ENCODE results near the gene METTL27.
"Not testable (repeated sequence)": the region's sequence is repeated elsewhere in the genome, so short reads cannot be mapped to it uniquely, and the experiment has no call there.

Gene METTL27

DNA sequence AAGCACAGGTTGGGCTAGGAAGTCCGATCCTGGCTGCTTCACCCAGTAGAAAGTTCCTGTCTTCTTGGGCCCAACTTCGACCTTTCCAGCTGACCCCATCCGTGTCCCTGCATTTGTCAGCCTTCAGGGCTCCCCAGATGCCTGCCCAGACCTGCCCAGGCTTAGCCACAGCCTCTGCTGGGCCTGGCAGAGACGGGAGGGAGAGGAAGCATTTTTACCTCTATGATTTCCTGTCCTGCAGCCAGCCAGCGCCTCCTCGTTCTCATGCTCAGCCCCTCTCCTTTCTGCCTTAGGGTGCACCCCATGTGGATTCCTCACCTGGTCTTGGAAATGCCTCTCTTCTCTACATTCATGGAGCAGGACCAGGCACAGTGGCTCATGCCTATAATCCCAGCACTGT is 3.7 kb downstream of the METTL27 start:
- DNase-seq: no peak

- DNase-seq: not testable (repeated sequence)
These were observed 5.1 kb downstream of the METTL27 start for GRCh38 chr7:73837167-73837566.

- no peak for DNase-seq
These were observed 7.6 kb downstream of the METTL27 start for GRCh38 chr7:73834626-73835191.

DNA sequence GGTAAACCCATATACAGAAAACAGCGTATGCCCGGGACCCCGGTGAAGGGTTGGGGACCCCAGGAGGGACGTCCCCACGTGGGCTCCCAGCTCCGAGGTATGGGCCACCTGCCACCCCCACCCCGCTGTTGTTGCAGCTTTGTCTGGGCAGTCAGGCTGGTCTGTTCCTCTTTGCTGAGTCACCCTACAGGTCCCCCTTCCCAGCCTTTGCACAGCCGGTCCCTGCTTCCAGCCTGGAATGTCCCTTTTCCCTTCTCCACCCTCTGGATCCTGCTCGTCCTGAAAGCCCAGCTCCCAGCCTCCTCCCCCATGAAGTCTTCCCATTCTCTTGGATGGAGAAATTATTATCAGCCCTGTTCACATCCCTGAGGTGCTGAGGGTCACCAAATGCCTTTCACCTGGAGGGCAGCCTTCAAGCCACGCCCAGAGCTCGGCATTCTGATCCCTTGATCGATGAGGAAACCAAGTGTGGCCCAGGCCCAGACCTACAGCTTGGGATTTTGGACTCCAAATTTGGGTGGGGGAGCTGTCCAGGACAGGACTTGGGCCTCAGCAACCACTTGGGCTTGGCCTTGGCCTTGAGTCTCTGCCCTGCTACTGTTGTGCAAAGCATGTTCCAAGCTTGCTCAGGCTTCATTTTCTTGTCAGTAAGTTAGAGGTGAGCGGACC is 8.9 kb downstream of the METTL27 start:
- no peak for DNase-seq

DNA sequence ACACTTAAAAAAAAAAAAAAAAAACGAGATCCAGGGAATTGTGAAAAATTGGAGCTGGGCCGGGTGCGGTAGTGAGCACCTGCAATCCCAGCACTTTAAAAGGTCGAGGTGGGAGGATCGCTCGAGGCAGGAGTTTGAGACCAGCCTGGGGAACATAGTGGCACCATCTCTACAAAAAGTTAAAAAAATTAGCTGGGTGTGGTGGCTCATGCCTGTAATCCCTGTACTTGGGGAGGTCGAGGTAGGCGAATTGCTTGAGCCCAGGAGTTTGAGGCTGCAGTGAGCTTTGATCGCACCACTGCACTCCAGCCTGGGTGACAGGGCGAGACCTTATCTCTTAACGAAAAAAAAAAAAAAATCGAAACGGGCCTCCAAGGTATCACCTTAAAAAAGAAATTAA is 9.5 kb downstream of the METTL27 start:
- DNase-seq: no peak

DNA sequence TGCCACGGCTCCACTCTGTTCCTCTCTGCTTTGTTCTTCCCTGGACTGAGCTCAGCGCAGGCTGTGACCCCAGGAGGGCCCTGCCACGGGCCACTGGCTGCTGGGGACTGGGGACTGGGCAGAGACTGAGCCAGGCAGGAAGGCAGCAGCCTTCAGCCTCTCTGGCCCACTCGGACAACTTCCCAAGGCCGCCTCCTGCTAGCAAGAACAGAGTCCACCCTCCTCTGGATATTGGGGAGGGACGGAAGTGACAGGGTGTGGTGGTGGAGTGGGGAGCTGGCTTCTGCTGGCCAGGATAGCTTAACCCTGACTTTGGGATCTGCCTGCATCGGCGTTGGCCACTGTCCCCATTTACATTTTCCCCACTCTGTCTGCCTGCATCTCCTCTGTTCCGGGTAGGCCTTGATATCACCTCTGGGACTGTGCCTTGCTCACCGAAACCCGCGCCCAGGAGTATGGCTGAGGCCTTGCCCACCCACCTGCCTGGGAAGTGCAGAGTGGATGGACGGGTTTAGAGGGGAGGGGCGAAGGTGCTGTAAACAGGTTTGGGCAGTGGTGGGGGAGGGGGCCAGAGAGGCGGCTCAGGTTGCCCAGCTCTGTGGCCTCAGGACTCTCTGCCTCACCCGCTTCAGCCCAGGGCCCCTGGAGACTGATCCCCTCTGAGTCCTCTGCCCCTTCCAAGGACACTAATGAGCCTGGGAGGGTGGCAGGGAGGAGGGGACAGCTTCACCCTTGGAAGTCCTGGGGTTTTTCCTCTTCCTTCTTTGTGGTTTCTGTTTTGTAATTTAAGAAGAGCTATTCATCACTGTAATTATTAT is 10.3 kb downstream of the METTL27 start:
- peak; percentile 92 for DNase-seq

DNA sequence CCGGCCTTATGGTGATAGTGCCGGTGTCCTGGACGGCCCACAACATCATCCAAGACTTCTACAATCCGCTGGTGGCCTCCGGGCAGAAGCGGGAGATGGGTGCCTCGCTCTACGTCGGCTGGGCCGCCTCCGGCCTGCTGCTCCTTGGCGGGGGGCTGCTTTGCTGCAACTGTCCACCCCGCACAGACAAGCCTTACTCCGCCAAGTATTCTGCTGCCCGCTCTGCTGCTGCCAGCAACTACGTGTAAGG is 10.8 kb downstream of the METTL27 start:
- no peak for DNase-seq

DNA sequence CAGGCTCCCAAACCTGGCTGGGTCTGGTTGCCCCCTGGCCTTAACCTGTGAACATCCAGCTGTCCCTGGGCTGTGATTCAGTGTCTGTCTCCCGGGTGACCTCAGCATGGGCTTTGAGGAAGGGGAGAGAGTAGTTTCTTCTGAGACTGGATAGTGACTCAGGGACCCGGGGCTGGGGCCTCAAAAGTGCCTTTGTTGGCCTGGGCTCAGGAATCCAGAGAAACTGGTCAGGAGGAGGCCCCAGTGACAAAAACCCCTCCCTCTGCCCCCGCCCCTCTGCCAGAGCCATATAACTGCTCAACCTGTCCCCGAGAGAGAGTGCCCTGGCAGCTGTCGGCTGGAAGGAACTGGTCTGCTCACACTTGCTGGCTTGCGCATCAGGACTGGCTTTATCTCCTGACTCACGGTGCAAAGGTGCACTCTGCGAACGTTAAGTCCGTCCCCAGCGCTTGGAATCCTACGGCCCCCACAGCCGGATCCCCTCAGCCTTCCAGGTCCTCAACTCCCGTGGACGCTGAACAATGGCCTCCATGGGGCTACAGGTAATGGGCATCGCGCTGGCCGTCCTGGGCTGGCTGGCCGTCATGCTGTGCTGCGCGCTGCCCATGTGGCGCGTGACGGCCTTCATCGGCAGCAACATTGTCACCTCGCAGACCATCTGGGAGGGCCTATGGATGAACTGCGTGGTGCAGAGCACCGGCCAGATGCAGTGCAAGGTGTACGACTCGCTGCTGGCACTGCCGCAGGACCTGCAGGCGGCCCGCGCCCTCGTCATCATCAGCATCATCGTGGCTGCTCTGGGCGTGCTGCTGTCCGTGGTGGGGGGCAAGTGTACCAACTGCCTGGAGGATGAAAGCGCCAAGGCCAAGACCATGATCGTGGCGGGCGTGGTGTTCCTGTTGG is 11.4 kb downstream of the METTL27 start, which contains the start of gene CLDN4:
CLDN4 (plus strand) TSS at position 316 of the 903 bp plus-strand sequence; CDS start at position 522, 206 bp downstream.
- DNase-seq: peak; percentile 79

DNA sequence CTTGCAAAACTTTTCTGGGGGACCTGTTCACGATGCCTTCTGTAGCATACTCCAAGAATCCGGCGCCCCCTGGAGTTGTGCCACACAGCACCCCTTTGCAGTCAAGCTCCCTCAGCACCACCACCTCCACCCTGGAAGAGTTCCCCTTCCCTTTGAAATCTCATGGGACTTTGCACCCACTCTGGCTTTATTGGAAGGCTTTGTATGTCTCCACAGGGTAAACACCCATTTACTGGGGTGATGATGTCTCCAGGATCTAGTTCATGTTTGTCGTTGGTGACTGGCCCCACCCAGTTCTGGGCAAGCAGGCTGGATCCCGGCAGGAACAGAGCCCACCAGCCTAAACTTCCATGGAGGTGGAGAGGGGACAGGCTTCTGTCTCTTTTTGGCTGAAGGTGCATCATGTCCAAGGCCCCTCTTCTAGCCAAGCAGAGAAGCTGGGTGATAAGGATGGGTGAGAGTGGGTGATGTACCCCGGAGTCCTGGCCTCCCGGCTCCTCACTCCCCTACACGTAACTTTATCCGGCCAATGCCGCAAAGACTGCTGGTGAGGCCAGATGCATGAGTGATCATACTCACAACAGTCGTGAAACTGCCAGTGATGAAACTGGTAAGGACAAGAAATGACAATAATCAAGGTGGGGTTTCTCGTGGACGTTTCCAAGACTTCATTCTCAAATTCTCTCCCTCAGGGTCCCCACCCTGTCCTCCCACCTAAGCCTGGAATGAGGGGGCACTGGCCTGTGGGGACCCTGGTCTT is 12.2 kb downstream of the METTL27 start:
- no peak for DNase-seq

DNA sequence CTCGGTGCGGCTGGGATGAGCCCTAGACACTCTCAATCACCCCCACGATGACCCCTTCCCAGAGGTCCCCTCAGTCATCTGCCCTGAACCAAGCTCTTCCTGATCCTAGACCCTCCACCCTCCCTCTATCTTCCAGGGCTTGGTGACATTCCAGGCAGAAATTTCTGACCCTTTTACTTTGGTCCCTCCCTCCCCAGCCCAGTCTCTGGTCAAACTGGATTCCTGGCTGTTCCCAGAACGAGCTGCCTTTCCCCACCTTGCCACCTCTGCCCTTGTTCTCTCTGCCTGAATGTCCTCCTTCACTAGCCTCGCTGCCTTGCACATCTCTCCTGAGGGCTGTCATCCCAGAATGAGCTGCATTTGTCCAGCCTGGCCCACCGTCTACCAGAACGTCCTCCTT is 12.8 kb downstream of the METTL27 start:
- DNase-seq: no peak

DNA sequence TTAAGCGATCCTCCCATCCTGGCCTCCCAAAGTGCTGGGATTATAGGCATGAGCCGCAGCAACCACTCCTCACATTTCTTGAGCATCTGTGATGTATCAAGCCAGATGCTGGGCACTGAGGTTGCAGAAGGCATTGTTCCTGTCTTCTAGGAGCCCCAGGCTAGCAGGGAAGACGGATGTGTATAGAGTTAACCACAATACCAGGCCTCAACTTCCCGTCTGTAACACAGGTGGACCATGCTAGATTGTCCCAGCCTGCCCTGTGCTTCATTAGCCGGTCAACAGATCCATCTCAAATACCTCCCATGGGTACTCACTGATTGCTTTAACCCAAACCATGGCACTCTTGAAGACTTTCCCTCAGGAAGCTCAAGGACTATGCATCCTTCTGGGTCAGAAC is 13.3 kb downstream of the METTL27 start:
- DNase-seq: no peak

DNA sequence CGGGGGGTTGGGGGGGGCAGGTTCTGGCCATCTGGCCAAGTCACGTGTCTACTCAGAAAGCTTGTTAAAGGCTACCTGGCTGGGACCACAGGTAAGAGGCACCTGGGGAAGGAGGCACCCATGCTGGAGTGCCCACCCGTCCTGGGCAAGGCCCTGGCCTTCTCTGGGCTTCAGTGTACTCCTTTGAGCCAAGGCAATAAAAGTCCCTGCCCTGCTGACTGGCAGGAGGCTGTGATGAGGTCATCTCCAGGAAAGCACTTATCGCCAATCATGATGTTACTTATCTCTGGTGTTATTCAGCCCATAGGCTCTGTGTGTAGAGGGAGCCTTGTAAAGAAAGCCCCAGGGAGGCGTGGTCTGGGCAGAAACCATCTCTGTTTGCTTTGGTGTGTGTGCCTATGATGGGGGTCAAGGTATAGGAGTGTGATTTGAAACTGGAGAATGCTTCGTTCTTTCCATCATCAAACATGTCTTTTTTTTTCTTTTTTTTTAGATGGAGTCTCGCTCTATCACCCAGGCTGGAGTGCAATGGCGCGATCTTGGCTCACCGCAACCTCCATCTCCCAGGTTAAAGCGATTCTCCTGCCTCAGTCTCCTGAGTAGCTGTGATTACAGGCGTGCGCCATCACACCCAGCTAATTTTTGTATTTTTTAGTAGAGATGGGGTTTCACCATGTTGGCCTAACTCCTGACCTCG is 14.1 kb downstream of the METTL27 start:
- no peak for DNase-seq

DNA sequence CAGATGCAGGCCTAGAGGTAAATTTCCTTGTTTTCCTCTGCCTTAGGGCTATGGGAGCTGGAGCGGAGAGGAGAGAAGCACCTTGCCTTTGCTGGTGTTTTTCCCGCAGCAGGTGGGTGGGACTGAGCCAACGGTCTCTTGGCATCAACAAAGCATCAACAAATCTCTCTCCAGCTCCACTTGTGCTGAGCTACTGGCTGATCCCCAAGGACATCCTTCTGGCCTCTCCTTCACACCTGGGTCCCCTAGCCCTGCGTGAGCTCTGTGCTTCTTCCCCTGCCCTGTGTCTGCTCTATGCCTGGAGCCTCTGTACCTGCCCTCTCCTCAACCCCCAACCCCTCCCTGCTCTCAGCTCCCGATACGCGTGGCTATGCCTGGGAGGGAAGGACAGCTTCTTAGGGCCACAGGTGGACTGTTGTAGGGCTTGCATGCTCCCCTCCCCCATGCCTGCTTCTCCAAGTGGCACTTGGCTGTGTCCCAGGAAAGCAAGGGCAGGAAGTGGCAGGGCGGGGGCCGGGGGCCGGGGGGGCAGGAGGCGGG is 14.7 kb downstream of the METTL27 start:
- DNase-seq: peak; percentile 97

- DNase-seq: no peak
These were observed 17.3 kb downstream of the METTL27 start for GRCh38 chr7:73824986-73825385.

- DNase-seq: no peak
These were observed 18.3 kb downstream of the METTL27 start for GRCh38 chr7:73823873-73824592.

DNA sequence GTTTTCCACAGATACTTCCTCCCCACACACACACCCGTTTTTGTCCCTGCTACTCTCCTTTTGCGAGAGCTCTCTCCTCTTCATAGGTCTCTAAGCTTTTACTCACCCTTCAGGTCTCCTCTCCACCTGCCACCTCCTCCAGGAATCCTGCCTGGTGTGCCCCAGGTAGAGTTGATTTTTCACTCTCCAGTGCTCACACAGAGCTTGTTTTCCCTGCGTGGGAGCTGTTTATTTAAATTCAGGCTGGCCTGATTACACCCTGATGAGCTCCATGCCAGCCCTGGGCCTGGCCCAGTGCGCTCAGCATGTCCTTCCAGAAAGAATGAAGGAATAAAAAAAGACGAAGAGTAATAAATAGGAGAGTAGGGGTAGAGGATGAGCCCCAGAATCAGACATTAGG is 19.1 kb downstream of the METTL27 start:
- DNase-seq: no peak

GRCh38 chr7:73822319-73823173 is 19.8 kb downstream of the METTL27 start:
- no peak for DNase-seq

DNA sequence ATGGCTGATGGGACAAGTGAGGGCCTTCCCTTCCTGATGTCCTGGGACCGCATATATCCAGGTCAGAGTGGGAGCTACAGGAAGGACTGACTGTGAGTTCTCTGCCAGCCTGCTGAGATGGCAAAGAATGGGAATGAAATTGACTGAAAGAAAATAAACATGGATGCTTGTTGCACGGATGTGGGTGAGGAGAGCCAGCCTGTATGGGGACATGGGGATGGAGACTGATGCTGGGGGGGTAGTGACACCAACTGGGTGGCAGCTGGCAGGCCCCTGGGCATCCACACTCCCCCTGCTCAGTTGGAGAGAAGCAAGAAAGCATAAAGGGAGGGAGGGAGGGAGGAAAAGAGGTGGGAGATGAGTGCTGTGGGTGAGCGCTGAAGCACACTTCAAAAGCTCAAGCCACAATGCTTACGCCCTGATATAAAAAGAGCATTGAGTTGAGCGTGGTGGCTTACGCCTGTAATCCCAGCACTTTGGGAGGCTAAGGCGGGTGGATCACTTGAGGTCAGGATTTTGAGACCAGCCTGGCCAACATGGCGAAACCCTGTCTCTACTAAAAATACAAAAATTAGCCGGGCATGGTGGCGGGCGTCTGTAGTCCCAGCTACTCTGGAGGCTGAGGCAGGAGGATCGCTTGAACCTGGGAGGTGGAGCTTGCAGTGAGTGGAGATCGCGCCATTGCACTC is 20.6 kb downstream of the METTL27 start:
- DNase-seq: not testable (repeated sequence)

GRCh38 chr7:73820013-73820412 is 22.3 kb downstream of the METTL27 start:
- no peak for DNase-seq
